A673 (cell line): Measurements from ENCODE around the gene PYM1. TPM values are rescaled to one million over a fixed set of nuclear protein-coding genes. Genes with fewer than 3 reads are reported as not detected.

Experiments
- BruUV-seq: library from RNA; stranded (reverse); fragments of 400-500 nt; replicated peaks from 2 replicates; lab custom pipeline; 2021; lab: Mats Ljungman, UMichigan
- CTCF ChIA-PET: fragments of 300-600 bp; sonication (Branson Sonifier 250); formaldehyde crosslinking; loops from one replicate; lab custom pipeline; 2022; ENCODE audit warnings: antibody characterized with exemption; lab: Charles Lee
- POLR2A ChIA-PET: fragments of 300-600 bp; sonication (Branson Sonifier 250); formaldehyde crosslinking; loops from one replicate; lab custom pipeline; 2022; ENCODE audit warnings: antibody characterized with exemption; ENCODE audit not compliant: low non-redundant PET; lab: Charles Lee
- DNase-seq: peaks from one replicate; pipeline ENCODE4 v3.0.0-alpha.2; 2015; ENCODE audit warnings: low spot score
- H3K27ac ChIP-seq: fragments of 200-600 bp; sonication (generic); 2 replicates; pipeline ENCODE4 v1.5.1; 2016; ENCODE audit warnings: mixed run types, low read depth, mild to moderate bottlenecking, mixed read lengths, antibody characterized with exemption, low read length; ENCODE audit not compliant: poor library complexity, severe bottlenecking
- H3K27me3 ChIP-seq: fragments of 200-600 bp; sonication (generic); replicated peaks from 2 replicates; pipeline ENCODE4 v1.6.1; 2017; ENCODE audit warnings: mixed run types, low read depth, mild to moderate bottlenecking, mixed read lengths, antibody characterized with exemption, low read length; ENCODE audit not compliant: insufficient read depth, poor library complexity
- H3K36me3 ChIP-seq: fragments of 200-600 bp; sonication (generic); 2 replicates; pipeline ENCODE4 v1.6.1; 2016; ENCODE audit warnings: mixed run types, mild to moderate bottlenecking, mixed read lengths, antibody characterized with exemption, low read length; ENCODE audit not compliant: insufficient read depth, poor library complexity, severe bottlenecking
- H3K4me1 ChIP-seq: fragments of 200-600 bp; sonication (generic); 2 replicates; pipeline ENCODE4 v1.6.1; 2017; ENCODE audit warnings: mixed run types, mild to moderate bottlenecking, mixed read lengths, antibody characterized with exemption, low read length; ENCODE audit not compliant: insufficient read depth, poor library complexity, severe bottlenecking
- H3K4me3 ChIP-seq: fragments of 200-600 bp; sonication (generic); 2 replicates; pipeline ENCODE4 v1.5.1; 2016; ENCODE audit warnings: low read depth, mixed run types, mild to moderate bottlenecking, mixed read lengths, low read length; ENCODE audit not compliant: poor library complexity, severe bottlenecking
- H3K9me3 ChIP-seq: fragments of 200-600 bp; sonication (generic); 2 replicates; pipeline ENCODE4 v1.6.1; 2016; ENCODE audit warnings: mixed run types, low read depth, mild to moderate bottlenecking, mixed read lengths, antibody characterized with exemption, low read length; ENCODE audit not compliant: poor library complexity, severe bottlenecking
- CTCF ChIP-seq: fragments of 300-800, 200-600 bp; sonication (generic); conservative IDR thresholded peaks from 2 replicates; pipeline ENCODE4 v1.5.1; 2017; ENCODE audit warnings: low read depth, mild to moderate bottlenecking, antibody characterized with exemption, low read length, moderate library complexity, mixed read lengths
- EZH2 ChIP-seq: fragments of 200-600 bp; sonication (generic); IDR thresholded peaks from 2 replicates; pipeline ENCODE4 v1.6.1; 2017; ENCODE audit warnings: borderline replicate concordance, low read depth, mild to moderate bottlenecking, mixed read lengths, antibody characterized with exemption, low read length; ENCODE audit not compliant: poor library complexity, severe bottlenecking
- intact Hi-C: fragments of 100-400 bp; cut with micrococcal nuclease; formaldehyde crosslinking; loops from one replicate; pipeline ENCODE4 v1.10.0; 2022; ENCODE audit not compliant: unreplicated experiment
- total RNA-seq: library from RNA; stranded (reverse); gene quantifications from 2 replicates; pipeline ENCODE4 v1.2.3, GENCODE V29; 2021

PYM1 gene
- total RNA-seq, 1 experiment from 2014 or later: 24.6 TPM

GRCh38 chr12:55933169-55933798, 5.6 kb upstream of the PYM1 start:
- H3K9me3 ChIP-seq: no peaks in the 10 kb centered on the region
- ChIA-PET POLR2A (no interaction called here), CTCF (interaction anchor here (0.5 to 0.6 kb wide), 3 partner anchors 16 to 1515 kb away, joined by 3 to 5 read pairs (median 3); no protein-coding TSS in a partner anchor)
- peaks cover 38% of the 10 kb centered on the region for H3K4me1 ChIP-seq
- no peak overlapping the region for H3K4me3 ChIP-seq
- no peak overlapping the region for H3K27ac ChIP-seq
- BruUV-seq: no TSS peak
- no peaks in the 10 kb centered on the region for H3K36me3 ChIP-seq
- DNase-seq: no peak
- no peak for TF ChIP-seq EZH2
- TF ChIP-seq CTCF: no peak
- H3K27me3 ChIP-seq: no peaks in the 10 kb centered on the region
- intact Hi-C loops: no loop called here

- Histone ChIP-seq H3K27ac (no peak overlapping the region), H3K4me3 (peak overlapping the region; percentile 53), H3K27me3 (no peaks in the 10 kb centered on the region), H3K36me3 (no peaks in the 10 kb centered on the region), H3K9me3 (no peaks in the 10 kb centered on the region), H3K4me1 (peaks cover 40% of the 10 kb centered on the region)
- intact Hi-C loops: no loop called here
- no peak for DNase-seq
- ChIA-PET POLR2A (no interaction called here), CTCF (interaction anchor here (0.5 to 0.6 kb wide), 2 partner anchors 15 to 146 kb away, joined by 3 to 5 read pairs; no protein-coding TSS in a partner anchor)
- TF ChIP-seq CTCF: no peak
- TF ChIP-seq EZH2: no peak
- BruUV-seq: no TSS peak
Measured at GRCh38 chr12:55932551-55932910, 4.8 kb upstream of the PYM1 start.

- Histone ChIP-seq H3K27me3 (no peaks in the 10 kb centered on the region), H3K4me1 (peaks cover 40% of the 10 kb centered on the region), H3K4me3 (peak overlapping the region; percentile 53), H3K27ac (peak overlapping the region; percentile 59), H3K9me3 (no peaks in the 10 kb centered on the region), H3K36me3 (no peaks in the 10 kb centered on the region)
- no TSS peak for BruUV-seq
- ChIA-PET CTCF (interaction anchor here (0.8 to 1.2 kb wide), 2 partner anchors 8 to 105 kb away, joined by 4 to 7 read pairs; no protein-coding TSS in a partner anchor), POLR2A (no interaction called here)
- intact Hi-C loops: no loop called here
- TF ChIP-seq EZH2 (no peak), CTCF (no peak)
- DNase-seq: peak; percentile 33
Measured at GRCh38 chr12:55931780-55932550, 4.3 kb upstream of the PYM1 start.
